Glomerular visceral epithelial cell (primary cell): Measurements from ENCODE around the gene TBCEL.

Experiments
- DNase-seq: peaks from one replicate; pipeline ENCODE4 v3.0.0-alpha.2; 2016; ENCODE audit errors: extremely low spot score

The TBCEL gene

GRCh38 chr11:121063728-121064127, 39.8 kb downstream of the TBCEL start:
- no peak for DNase-seq

- DNase-seq, result no peak
Observed at GRCh38 chr11:121066623-121067022, 42.7 kb downstream of the TBCEL start.

- DNase-seq, result no peak
Observed at GRCh38 chr11:121067026-121067425, 43.1 kb downstream of the TBCEL start.

- no peak for DNase-seq
Observed at GRCh38 chr11:121067453-121067852, 43.6 kb downstream of the TBCEL start.

GRCh38 chr11:121067962-121068647, 44.2 kb downstream of the TBCEL start:
- DNase-seq, result no peak

GRCh38 chr11:121068787-121069186, 44.9 kb downstream of the TBCEL start:
- no peak for DNase-seq

GRCh38 chr11:121070951-121071845, 47.3 kb downstream of the TBCEL start:
- DNase-seq, result no peak

GRCh38 chr11:121071846-121072450, 48.0 kb downstream of the TBCEL start:
- DNase-seq, result no peak

GRCh38 chr11:121081321-121081720, 57.4 kb downstream of the TBCEL start:
- DNase-seq, result no peak

- no peak for DNase-seq
Observed at GRCh38 chr11:121082219-121082618, 58.3 kb downstream of the TBCEL start.

- DNase-seq, result no peak
Observed at GRCh38 chr11:121082670-121083069, 58.8 kb downstream of the TBCEL start.

- DNase-seq, result no peak
Observed at GRCh38 chr11:121086866-121087265, 63.0 kb downstream of the TBCEL start.

- DNase-seq, result no peak
Observed at GRCh38 chr11:121089566-121089965, 65.7 kb downstream of the TBCEL start.

GRCh38 chr11:121090145-121090721, 66.3 kb downstream of the TBCEL start:
- DNase-seq, result no peak

GRCh38 chr11:121091492-121092152, 67.7 kb downstream of the TBCEL start:
- no peak for DNase-seq

- no peak for DNase-seq
Observed at GRCh38 chr11:121095561-121095960, 71.7 kb downstream of the TBCEL start.

- DNase-seq, result no peak
Observed at GRCh38 chr11:121099364-121099763, 75.5 kb downstream of the TBCEL start.

- DNase-seq, result no peak
Observed at GRCh38 chr11:121099885-121100284, 76.0 kb downstream of the TBCEL start.

GRCh38 chr11:121100943-121101342, 77.0 kb downstream of the TBCEL start, which contains the start of gene TECTA:
TECTA (plus strand) TSS chr11:121101243; CDS start chr11:121102666, 1,423 bp downstream.
- no peak for DNase-seq

- DNase-seq, result no peak
Observed at GRCh38 chr11:121104312-121104762, 80.4 kb downstream of the TBCEL start.

GRCh38 chr11:121105063-121105480, 81.2 kb downstream of the TBCEL start:
- no peak for DNase-seq
